Fibroblast of skin of left quadriceps (primary cell): Measurements from ENCODE around the gene TUBB4A.
"Not testable (repeated sequence)": the region's sequence is repeated elsewhere in the genome, so short reads cannot be mapped to it uniquely, and the experiment has no call there.

ENCODE experiments used
- DNase-seq, 2 experiments: peaks; one replicate each; pipeline ENCODE4 v3.0.0-alpha.2; 2013; ENCODE audit warnings: low read depth in 2 of 2

TUBB4A gene

GRCh38 chr19:6501740-6502648, at the start of gene TUBB4A:
Gene TUBB4A (minus strand): TSS chr19:6502309. CDS start chr19:6502212, 97 bp downstream.
- DNase-seq = no peak

GRCh38 chr19:6551091-6551490, 49.0 kb upstream of the TUBB4A start:
- no peak for DNase-seq

- not testable (repeated sequence) for DNase-seq
These were observed 48.6 kb upstream of the TUBB4A start for GRCh38 chr19:6550679-6551078.

GRCh38 chr19:6543866-6544347, 41.8 kb upstream of the TUBB4A start:
- DNase-seq = no peak

- no peak for DNase-seq
These were observed 39.0 kb upstream of the TUBB4A start for GRCh38 chr19:6540918-6541689.

- DNase-seq = no peak
These were observed 37.4 kb upstream of the TUBB4A start for GRCh38 chr19:6539514-6539913.

GRCh38 chr19:6535558-6536137, 33.5 kb upstream of the TUBB4A start:
- DNase-seq = no peak

- DNase-seq = no peak
These were observed 32.5 kb upstream of the TUBB4A start for GRCh38 chr19:6534451-6535093.

GRCh38 chr19:6533746-6534418, 31.8 kb upstream of the TUBB4A start:
- DNase-seq = no peak

GRCh38 chr19:6533000-6533328, 30.9 kb upstream of the TUBB4A start:
- no peak for DNase-seq

- DNase-seq = no peak
These were observed 30.3 kb upstream of the TUBB4A start for GRCh38 chr19:6532244-6532999.

GRCh38 chr19:6531956-6532243, 29.8 kb upstream of the TUBB4A start:
- no peak for DNase-seq

GRCh38 chr19:6531163-6531955, 29.2 kb upstream of the TUBB4A start:
- DNase-seq = no peak

GRCh38 chr19:6530386-6531162, 28.5 kb upstream of the TUBB4A start, which contains the start of gene TNFSF9:
Gene TNFSF9 (plus strand): TSS chr19:6531026. CDS start chr19:6531037, 11 bp downstream.
- DNase-seq = peak; percentile 68 to 73

GRCh38 chr19:6529937-6530385, 27.9 kb upstream of the TUBB4A start:
- DNase-seq = no peak

- no peak for DNase-seq
These were observed 27.2 kb upstream of the TUBB4A start for GRCh38 chr19:6529351-6529750.

- no peak for DNase-seq
These were observed 26.5 kb upstream of the TUBB4A start for GRCh38 chr19:6528544-6529121.

GRCh38 chr19:6527893-6528543, 25.9 kb upstream of the TUBB4A start:
- DNase-seq = no peak
